Stimulated activated CD4-positive, alpha-beta T cell treated with anti-CD3 and anti-CD28 coated beads, Interleukin-1b, Interleukin-23, amount 100 ng/mL, for 1 hour (primary cell): ENCODE results near the gene CCDC190.
"Not testable (repeated sequence)": the region's sequence is repeated elsewhere in the genome, so short reads cannot be mapped to it uniquely, and the experiment has no call there.

Experiments used
- DNase-seq, 2 donors: peaks; one replicate each; pipeline ENCODE4 v3.0.0-alpha.2; 2020; ENCODE audit warnings: low read depth in 2 of 2

CCDC190 gene

GRCh38 chr1:162861101-162861500 is at the start of gene CCDC190:
CCDC190 (minus strand) TSS chr1:162861175; CDS start chr1:162859646, 1,529 bp downstream.
- no peak for DNase-seq

GRCh38 chr1:162910161-162910560 is 49.2 kb upstream of the CCDC190 start:
- no peak for DNase-seq

- DNase-seq = no peak
Measured at GRCh38 chr1:162908780-162909179, 47.8 kb upstream of the CCDC190 start.

GRCh38 chr1:162908236-162908635 is 47.3 kb upstream of the CCDC190 start:
- DNase-seq = no peak

GRCh38 chr1:162906485-162906884 is 45.5 kb upstream of the CCDC190 start:
- no peak for DNase-seq

GRCh38 chr1:162905174-162906158 is 44.5 kb upstream of the CCDC190 start:
- no peak for DNase-seq

- no peak for DNase-seq
Measured at GRCh38 chr1:162904579-162904978, 43.6 kb upstream of the CCDC190 start.

GRCh38 chr1:162904023-162904422 is 43.0 kb upstream of the CCDC190 start:
- no peak for DNase-seq

- DNase-seq = no peak
Measured at GRCh38 chr1:162903246-162903645, 42.3 kb upstream of the CCDC190 start.

- no peak for DNase-seq
Measured at GRCh38 chr1:162902416-162902815, 41.4 kb upstream of the CCDC190 start.

GRCh38 chr1:162901243-162901642 is 40.3 kb upstream of the CCDC190 start:
- no peak for DNase-seq

GRCh38 chr1:162899422-162900146 is 38.6 kb upstream of the CCDC190 start:
- DNase-seq = no peak

- no peak for DNase-seq
Measured at GRCh38 chr1:162893612-162893908, 32.6 kb upstream of the CCDC190 start.

- no peak for DNase-seq
Measured at GRCh38 chr1:162892906-162893611, 32.1 kb upstream of the CCDC190 start.

- DNase-seq = no peak
Measured at GRCh38 chr1:162889989-162890388, 29.0 kb upstream of the CCDC190 start.

- DNase-seq = no peak
Measured at GRCh38 chr1:162886705-162887104, 25.7 kb upstream of the CCDC190 start.

GRCh38 chr1:162885265-162885664 is 24.3 kb upstream of the CCDC190 start:
- no peak for DNase-seq

GRCh38 chr1:162884831-162885230 is 23.9 kb upstream of the CCDC190 start:
- DNase-seq = no peak

GRCh38 chr1:162882248-162882674 is 21.3 kb upstream of the CCDC190 start:
- no peak for DNase-seq

GRCh38 chr1:162881590-162881989 is 20.6 kb upstream of the CCDC190 start:
- DNase-seq = no peak

- DNase-seq = not testable (repeated sequence)
Measured at GRCh38 chr1:162880617-162881016, 19.6 kb upstream of the CCDC190 start.

GRCh38 chr1:162878000-162878596 is 17.1 kb upstream of the CCDC190 start:
- DNase-seq = no peak
